GM21528 (cell line): ENCODE results near the gene EPHB3.

ENCODE experiments used
- ATAC-seq: cut with Tn5 transposase; IDR thresholded peaks from one replicate; pipeline ENCODE4 v1.9.1; 2021; ENCODE audit warnings: mild to moderate bottlenecking, moderate library complexity; ENCODE audit not compliant: unreplicated experiment, low FRiP score

Gene EPHB3

DNA sequence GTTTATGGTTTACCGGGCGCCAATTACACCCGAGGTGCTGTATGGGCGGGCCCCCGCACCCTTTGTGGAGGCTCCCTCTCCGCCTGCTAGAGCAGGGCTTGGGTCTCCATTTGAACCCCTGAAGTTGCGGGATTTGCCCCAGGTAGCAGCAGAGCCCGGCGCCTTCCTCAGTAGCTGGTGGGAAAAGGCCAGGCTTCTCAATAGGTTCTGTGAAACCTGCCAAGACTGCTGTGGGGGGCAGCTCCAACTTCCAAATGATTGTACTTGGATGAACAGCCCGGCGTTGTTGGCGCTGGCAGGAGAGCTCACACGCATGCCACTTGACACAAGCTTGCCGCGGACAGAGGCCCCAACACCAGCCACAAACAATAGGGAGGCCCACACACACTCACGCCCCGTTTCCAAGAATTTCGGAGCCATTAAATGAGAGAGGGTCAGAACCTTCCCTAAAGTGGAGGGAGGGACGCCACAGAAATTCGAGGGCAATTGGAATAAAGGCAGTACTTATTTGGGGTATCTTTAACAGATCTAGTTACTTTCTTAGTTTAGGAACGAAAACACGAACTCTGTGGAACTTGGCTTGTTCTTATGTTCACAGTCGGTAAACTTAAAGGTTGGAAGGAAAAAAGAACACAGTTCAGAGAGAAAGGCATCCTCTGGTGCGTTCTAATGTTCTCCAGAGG is 1.4 kb downstream of the EPHB3 start:
- no peak for ATAC-seq

DNA sequence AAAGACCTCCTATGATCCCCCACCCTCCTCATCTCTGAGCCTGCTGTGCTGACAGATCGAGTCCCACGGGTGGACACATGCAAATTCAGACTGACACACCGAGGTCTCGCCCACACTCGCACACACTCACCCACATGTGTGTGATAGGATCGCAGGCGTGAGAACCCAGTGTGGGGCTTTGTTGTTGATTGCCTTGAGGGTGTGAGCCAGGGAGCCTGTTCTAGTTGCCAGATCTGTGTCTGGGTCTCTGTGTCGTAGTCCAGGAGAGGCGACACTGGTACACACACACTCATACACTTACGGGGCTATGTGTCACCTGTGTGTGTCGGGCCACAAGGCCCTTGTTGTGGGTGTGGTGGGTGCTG is 2.0 kb downstream of the EPHB3 start:
- ATAC-seq, result no peak

DNA sequence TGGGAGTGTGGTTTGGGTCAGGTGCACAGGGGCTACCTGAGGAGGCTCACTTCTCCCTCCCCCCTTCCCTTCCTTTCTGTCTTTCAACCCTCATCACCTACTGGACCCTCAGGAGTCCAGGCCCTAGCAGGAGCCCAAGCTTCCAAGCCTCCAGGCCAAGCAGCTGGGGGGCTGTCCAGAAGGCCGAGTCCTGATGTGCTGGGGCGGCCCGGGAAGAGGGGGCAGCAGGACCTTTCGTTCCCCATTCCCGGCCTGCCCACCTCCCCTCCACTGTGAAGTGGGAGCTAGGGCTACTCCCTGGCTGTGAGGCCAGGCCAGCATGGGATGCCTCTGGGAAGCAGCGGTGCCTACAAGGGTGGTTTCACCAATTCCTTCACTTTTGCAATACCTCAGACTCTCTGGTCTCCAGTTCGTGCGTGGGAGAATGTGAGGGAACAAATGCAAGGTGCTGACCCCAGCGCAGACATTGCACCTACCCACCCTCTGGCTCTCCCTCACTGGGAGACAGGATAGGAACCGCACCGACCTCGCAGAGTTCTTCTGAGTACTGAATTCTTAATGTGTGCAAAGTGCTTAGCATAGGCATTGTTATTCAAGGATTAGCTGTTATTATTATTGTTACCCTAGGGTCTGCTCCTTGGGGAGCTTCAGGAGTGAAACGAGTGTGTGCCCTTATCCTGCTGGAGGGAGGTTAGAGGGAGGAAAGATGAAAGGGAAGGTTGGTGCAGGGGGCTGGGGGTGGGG is 2.5 kb downstream of the EPHB3 start:
- ATAC-seq, result no peak

DNA sequence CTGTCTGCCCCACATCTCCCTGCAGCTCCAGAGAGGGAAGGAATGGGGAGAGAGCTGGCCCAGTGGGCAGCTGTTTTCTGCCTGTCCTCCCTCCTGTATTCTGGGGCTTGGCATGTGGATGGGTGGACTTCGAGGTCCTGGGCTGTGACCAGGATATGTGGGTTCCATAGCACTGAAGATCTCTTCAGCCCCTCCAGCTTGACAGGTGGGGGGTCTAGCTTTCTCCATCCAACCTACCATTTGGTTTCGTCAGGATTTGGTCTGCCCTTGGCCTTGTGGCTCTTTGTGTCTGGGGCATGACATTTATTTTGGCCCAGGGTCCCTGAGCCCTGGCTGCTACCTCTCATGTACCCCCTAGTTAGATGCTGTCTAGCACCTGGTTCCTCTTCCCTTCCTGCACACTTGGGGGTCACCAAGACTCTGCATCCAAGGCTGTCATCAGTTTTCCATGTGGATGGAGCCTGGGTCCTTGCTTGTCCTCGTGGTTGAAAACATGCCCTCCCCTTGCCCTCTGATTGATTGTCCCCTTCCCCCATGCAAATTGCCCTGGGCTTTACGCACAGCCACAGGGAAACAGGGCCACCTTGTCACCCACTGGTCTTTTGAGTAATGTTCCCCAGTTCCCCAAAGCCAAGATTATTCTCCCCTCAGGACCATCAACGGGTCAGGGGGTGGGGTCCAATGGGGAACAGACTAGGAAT is 3.2 kb downstream of the EPHB3 start:
- no peak for ATAC-seq

- ATAC-seq, result no peak
Observed at GRCh38 chr3:184565421-184566211, 4.0 kb downstream of the EPHB3 start.

DNA sequence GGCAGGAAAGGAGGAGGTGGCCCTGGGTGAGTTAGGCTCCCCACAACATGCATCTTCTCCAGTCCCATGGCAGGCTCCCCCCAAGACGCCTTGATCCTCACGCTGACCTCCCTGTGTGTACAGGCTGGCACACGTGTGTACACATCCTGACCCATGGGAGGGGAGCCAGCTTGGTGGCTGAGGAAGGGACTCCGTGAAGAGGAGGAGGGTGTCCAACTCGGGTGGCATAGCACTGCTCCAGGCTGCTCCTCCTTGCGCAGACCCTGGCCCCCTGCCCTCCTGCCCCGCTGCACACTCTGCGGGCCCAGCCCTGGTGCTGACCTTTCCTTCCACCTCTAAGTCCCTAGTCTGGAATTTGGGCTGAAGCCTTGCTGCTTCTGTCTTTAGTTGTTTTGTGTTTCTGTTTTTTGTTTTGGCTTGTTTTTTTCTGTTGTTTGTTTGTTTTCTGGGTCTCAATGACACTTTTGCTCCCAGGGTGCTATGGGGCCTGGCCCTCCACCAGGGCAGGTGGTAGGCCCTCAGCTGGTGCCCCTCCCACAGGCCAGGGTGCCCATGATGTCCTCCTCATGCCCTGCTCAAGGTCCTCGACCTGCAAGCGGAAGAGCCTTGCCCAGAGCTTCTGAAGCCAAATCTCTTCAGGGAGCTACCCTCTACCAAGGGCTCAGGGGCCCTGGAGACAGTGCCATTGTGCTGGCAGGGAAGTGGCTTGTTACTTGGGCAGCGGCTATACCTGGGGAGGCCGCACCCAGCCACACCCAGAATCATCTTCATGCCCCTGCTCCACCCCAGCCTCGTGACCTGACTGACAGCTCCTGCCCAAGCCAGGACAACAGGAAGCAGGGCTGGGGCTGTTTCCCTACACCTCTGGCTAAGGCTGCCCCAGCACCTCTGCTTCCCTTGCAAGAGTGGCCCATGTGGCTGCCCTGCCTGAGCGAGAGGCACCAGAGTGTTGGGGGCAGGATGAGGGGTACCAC is 5.1 kb downstream of the EPHB3 start:
- no peak for ATAC-seq

DNA sequence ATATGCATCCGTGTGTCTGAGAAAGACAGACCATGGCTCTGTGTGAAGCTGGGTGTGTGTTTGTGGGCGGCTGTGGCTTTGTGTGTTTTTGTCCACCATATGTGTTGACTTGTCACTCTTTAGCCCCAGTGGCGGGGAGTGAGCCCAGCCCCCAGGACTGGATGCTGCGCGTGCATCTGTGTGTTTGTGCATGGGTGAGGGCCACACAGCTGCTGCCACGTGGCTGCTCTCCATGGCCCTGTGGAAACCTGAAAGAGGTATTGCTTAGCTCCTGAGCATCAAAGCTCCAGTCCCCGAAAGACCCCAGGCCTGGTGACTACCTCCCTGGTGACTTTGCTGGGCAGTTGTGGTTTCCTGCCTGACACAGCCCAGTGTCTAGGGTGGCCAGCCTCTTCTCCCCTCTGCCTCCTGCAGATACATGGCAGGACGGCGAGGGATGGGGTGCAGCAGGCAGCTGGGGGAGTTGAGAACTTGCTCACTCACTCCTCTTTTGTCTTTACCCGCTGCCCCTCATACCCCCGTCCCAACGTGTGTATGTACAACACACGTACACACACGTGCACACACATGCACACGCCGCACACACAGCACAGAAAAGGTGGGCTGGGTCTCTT is 6.5 kb downstream of the EPHB3 start:
- no peak for ATAC-seq

- no peak for ATAC-seq
Observed at GRCh38 chr3:184568560-184568923, 7.0 kb downstream of the EPHB3 start.

GRCh38 chr3:184568924-184569829 is 7.6 kb downstream of the EPHB3 start:
- ATAC-seq, result no peak

GRCh38 chr3:184570035-184570434 is 8.4 kb downstream of the EPHB3 start:
- ATAC-seq, result no peak

- no peak for ATAC-seq
Observed at GRCh38 chr3:184570489-184570888, 8.9 kb downstream of the EPHB3 start.

DNA sequence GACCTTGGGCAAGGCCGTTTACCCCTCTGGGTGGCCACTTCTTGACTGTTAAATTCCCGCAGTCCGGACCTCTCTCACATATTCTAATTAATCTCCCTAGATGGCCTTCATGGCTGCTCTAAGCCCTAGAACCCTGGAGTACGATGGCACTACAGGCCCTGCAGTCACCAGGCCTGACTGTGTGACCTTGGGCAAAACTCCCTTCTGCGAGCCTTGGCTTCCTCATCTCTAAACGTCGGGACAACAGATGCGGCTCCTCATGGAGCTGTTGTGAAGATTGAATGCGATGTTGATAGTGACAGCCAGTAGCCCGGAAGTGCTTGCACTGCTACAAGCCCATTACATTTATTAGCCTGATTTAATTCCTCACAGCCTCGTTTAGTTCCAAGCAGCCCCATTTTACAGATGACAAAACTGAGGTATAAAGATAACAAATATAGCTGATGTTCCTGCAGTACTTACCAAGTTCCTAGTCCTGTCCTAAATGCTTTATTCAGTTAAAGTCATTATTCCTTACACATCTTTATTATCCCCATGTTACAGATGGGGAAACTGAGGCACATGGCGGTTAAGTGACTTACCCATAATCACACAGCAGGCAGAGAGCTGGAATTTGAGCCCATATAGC is 10.3 kb downstream of the EPHB3 start:
- ATAC-seq, result no peak

GRCh38 chr3:184572633-184573270 is 11.2 kb downstream of the EPHB3 start:
- no peak for ATAC-seq

- ATAC-seq, result no peak
Observed at GRCh38 chr3:184574515-184575417, 13.2 kb downstream of the EPHB3 start.

- no peak for ATAC-seq
Observed at GRCh38 chr3:184575701-184576100, 14.1 kb downstream of the EPHB3 start.

DNA sequence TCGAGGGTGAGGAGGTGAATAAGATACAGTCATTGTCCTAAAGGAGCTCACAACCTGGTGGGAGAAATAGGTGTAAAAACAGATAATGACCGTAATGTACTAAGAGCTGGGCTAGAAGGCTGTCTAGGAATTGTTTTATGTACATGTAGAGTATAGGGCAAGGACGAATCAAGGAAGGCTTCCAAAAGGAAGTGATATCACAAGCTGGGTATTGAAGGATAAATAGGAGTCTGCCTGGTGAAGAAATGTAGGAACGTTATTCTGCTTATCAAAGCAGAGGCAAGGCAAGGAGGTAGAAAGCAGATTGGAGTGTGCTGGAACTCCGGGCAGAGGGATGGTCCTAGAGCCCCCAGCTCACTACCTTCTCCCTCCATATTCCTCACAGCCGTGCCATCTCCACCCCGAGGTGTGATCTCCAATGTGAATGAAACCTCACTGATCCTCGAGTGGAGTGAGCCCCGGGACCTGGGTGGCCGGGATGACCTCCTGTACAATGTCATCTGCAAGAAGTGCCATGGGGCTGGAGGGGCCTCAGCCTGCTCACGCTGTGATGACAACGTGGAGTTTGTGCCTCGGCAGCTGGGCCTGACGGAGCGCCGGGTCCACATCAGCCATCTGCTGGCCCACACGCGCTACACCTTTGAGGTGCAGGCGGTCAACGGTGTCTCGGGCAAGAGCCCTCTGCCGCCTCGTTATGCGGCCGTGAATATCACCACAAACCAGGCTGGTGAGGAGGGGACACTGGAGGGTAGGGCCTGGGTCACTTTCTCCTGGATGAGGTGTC is 15.1 kb downstream of the EPHB3 start:
- ATAC-seq, result no peak
